ENCODE measurements around the gene ARHGAP6.

Gene ARHGAP6

DNA sequence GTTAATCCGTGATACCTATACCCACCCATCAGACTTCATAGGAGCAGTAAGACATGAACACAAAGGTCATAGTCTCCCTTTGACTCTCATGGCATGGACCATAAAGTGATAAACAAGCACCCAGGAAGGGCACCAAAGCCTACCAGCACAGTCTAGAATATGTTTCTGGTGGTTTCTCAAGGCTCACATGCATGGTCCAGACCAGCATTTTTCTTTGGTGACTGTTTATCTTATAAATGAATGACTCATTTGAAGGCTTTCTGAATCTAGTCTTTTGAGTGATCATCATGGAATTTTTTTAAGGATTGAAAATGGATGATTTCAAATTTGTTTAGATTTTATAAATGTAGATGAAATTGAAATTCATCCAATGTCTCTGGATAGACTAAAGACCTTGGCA is 404.5 kb downstream of the ARHGAP6 start:
- peak; percentile 56 for DNase-seq (ENCODE audit: low read depth)
- H3K4me3 ChIP-seq (ENCODE audit: low read length), result no peak overlapping the region
- no peak for TF ChIP-seq CTCF (conservative IDR thresholded peaks at IDR 0.05; ENCODE audit: low read length)

DNA sequence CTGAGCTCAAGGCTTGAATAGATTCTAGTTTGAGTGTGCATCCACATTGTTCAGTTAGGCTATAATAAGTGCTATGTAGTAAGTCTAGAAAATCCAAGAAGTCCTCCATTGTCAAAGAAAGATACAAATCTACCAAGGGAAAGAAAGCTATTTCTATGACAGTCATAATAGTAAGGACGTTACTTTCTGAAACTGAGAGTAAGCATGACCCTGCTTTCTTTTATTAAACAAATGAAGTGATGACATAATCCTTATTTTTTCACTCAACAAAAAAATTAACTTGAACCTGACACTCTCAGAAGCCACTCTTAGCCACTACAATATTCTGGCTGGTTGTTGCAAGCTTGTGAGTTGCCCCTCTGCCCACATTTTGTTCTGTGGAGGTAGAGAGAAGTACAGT is 406.3 kb downstream of the ARHGAP6 start:
- no peak overlapping the region for H3K4me3 ChIP-seq (ENCODE audit: low read length)
- DNase-seq (ENCODE audit: low read depth), result no peak
- no peak for TF ChIP-seq CTCF (conservative IDR thresholded peaks at IDR 0.05; ENCODE audit: low read length)

DNA sequence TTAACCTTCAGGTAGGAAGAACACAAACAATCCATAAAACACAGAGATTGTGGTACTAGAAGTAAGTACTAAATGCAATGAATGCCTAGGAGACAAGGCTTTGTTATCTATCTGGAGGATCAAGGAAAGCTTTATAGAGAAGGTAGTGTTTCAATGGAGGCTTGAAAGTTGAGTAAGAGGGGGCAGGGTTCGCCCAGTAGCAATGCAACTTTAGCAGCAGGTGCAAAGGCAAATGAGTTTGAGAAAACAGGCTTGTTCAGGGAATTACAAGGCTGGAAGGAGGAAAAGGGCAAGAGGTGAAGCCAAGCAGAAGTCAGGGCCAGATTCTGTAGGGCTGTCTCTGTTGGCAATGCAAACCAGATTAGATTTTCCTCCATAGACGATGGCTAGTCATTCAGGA is 408.0 kb downstream of the ARHGAP6 start:
- TF ChIP-seq CTCF (conservative IDR thresholded peaks at IDR 0.05; ENCODE audit: low read length), result no peak
- DNase-seq (ENCODE audit: low read depth), result no peak
- no peak overlapping the region for H3K4me3 ChIP-seq (ENCODE audit: low read length)

GRCh38 chrX:11257290-11257689 is 408.4 kb downstream of the ARHGAP6 start:
- no peak overlapping the region for H3K4me3 ChIP-seq (ENCODE audit: low read length)
- DNase-seq (ENCODE audit: low read depth), result no peak
- TF ChIP-seq CTCF (conservative IDR thresholded peaks at IDR 0.05; ENCODE audit: low read length), result no peak

- DNase-seq (ENCODE audit: low read depth), result no peak
- no peak for TF ChIP-seq CTCF (conservative IDR thresholded peaks at IDR 0.05; ENCODE audit: low read length)
Observed at GRCh38 chrX:11254417-11255109, 411.2 kb downstream of the ARHGAP6 start.

GRCh38 chrX:11244636-11245035 is 421.1 kb downstream of the ARHGAP6 start:
- TF ChIP-seq CTCF (conservative IDR thresholded peaks at IDR 0.05; ENCODE audit: low read length), result no peak
- DNase-seq (ENCODE audit: low read depth), result peak; percentile 48

More at GRCh38 chrX:11254417-11255109, 411.2 kb downstream of the ARHGAP6 start:
- no peak overlapping the region for H3K4me3 ChIP-seq (ENCODE audit: low read length)

GRCh38 chrX:11242704-11243103 is 423.0 kb downstream of the ARHGAP6 start:
- no peak for DNase-seq (ENCODE audit: low read depth)
- TF ChIP-seq CTCF (conservative IDR thresholded peaks at IDR 0.05; ENCODE audit: low read length), result no peak
- no peak overlapping the region for H3K4me3 ChIP-seq (ENCODE audit: low read length)

More at GRCh38 chrX:11244636-11245035, 421.1 kb downstream of the ARHGAP6 start:
- no peak overlapping the region for H3K4me3 ChIP-seq (ENCODE audit: low read length)
